Transverse colon (tissue), 4 donors: Measurements from ENCODE around the gene NUMB. TPM values are rescaled to one million over a fixed set of nuclear protein-coding genes. Genes with fewer than 3 reads are reported as not detected.
A peak's percentile ranks its signal among the peaks of the same experiment; 100 is the strongest.

Experiments
- DNase-seq: peaks from one replicate; pipeline ENCODE4 v3.0.0-alpha.2; 2019
- H3K27ac ChIP-seq, 4 donors: fragments of 200-600 bp; sonication (generic); 2 replicates each; pipeline ENCODE4 v1.5.1; 2016 to 2018; ENCODE audit warnings: inconsistent platforms in 4 of 4
- H3K27me3 ChIP-seq: fragments of 200-600 bp; sonication (generic); 2 replicates; pipeline ENCODE4 v1.5.1; 2017; ENCODE audit warnings: inconsistent platforms
- H3K36me3 ChIP-seq, 4 donors: fragments of 200-600 bp; sonication (generic); 2 replicates each; pipeline ENCODE4 v1.5.1; 2017 to 2019; ENCODE audit warnings: inconsistent platforms in 4 of 4
- H3K4me1 ChIP-seq, 4 donors: fragments of 200-600 bp; sonication (generic); 2 replicates each; pipeline ENCODE4 v1.5.1; 2017 to 2020; ENCODE audit warnings: inconsistent platforms in 4 of 4
- H3K4me3 ChIP-seq, 4 donors: fragments of 200-600 bp; sonication (generic); 1 replicate in 1 of 4; 2 replicates in 3 of 4; pipeline versions ENCODE4 v1.5.1 to v1.6.1; 2017 to 2019; ENCODE audit warnings: inconsistent platforms in 4 of 4
- H3K9me3 ChIP-seq, 2 donors: fragments of 200-600 bp; sonication (generic); 2 replicates each; pipeline ENCODE4 v1.5.1; 2017 to 2019; ENCODE audit warnings: inconsistent platforms in 2 of 2
- CTCF ChIP-seq, 5 experiments: fragments of 200-600 bp in 3 of 5; fragments of 450-650 bp in 2 of 5; sonication (generic) in 3 of 5; IDR thresholded peaks; 1 replicate in 2 of 5; 2 replicates in 3 of 5; pipeline ENCODE4 v1.5.1; 2016 to 2017; ENCODE audit warnings: antibody characterized with exemption in 5 of 5, inconsistent platforms in 3 of 5, mild to moderate bottlenecking in 2 of 5, moderate library complexity in 1 of 5
- EP300 ChIP-seq: sonication (generic); formaldehyde crosslinking; IDR thresholded peaks from one replicate; pipeline ENCODE4 v1.6.1; 2017; ENCODE audit warnings: antibody characterized with exemption, low read depth
- POLR2A ChIP-seq: fragments of 450-650 bp; IDR thresholded peaks from one replicate; pipeline ENCODE4 v1.6.1; 2016; ENCODE audit warnings: antibody characterized with exemption, mild to moderate bottlenecking, moderate library complexity
- POLR2AphosphoS5 ChIP-seq, 3 donors: sonication (generic); formaldehyde crosslinking; IDR thresholded peaks; one replicate each; pipeline ENCODE4 v1.6.1; 2016; ENCODE audit warnings: antibody characterized with exemption in 3 of 3
- WGBS, 2 donors: methylation state at CpG; one replicate each; pipeline ENCODE4 v1.1.5; 2018; ENCODE audit warnings: low coverage in 1 of 2; 5-methylcytosine and 5-hydroxymethylcytosine counted together
- in situ Hi-C, 4 donors: fragments of 200-750 bp; cut with MboI; loops; one replicate each; pipeline versions ENCODE4 v1.15.0 to v1.15.1; 2017; ENCODE audit warnings: low sequenced_read_pairs in 3 of 4, low pct_ligation_motif_present in 1 of 4, low pct_unique_long_range_greater_than_20kb in 1 of 4
- intact Hi-C: fragments of 100-400 bp; cut with DNase I; formaldehyde crosslinking; loops from one replicate; pipeline ENCODE4 v1.15.1; 2023; ENCODE audit warnings: low total_unique reads
- total RNA-seq, 4 donors: library from RNA; depleted of rRNA; stranded (reverse); fragments of >200 nt; gene quantifications; one replicate each; pipeline ENCODE4 v1.1.0, GENCODE V29; 2016

Gene NUMB
- total RNA-seq, 4 donors from 2014 or later, result 64.7 to 117 (median 103) TPM

GRCh38 chr14:73455294-73455693 is 3.1 kb downstream of the NUMB start:
- H3K4me1 ChIP-seq, result peaks cover 0 to 59% (median 38%) of the 10 kb centered on the region in 4 donors
- no peak overlapping the region for H3K4me3 ChIP-seq
- no peak for TF ChIP-seq EP300
- no peak for TF ChIP-seq POLR2AphosphoS5 (IDR thresholded peaks at IDR 0.05)
- no peak for TF ChIP-seq POLR2A
- no peak for TF ChIP-seq CTCF (IDR thresholded peaks at IDR 0.05)
- 8% methylated on average over 2 of the region's 2 CpGs for WGBS, 2 donors
- intact Hi-C loops (no loop called here), in situ Hi-C loops (no loop called here)
- H3K9me3 ChIP-seq, result no peaks in the 10 kb centered on the region
- no peak for DNase-seq
- H3K27ac ChIP-seq, result peak overlapping the region; percentile 1 to 98 (median 55)
- no peaks in the 10 kb centered on the region for H3K27me3 ChIP-seq
- H3K36me3 ChIP-seq, result no peaks in the 10 kb centered on the region

GRCh38 chr14:73452341-73453186 is 5.8 kb downstream of the NUMB start:
- peaks cover 0 to 44% (median 31%) of the 10 kb centered on the region in 4 donors for H3K4me1 ChIP-seq
- intact Hi-C loops, result no loop called here

GRCh38 chr14:73443758-73444157 is 14.6 kb downstream of the NUMB start:
- Histone ChIP-seq H3K9me3 (no peaks in the 10 kb centered on the region), H3K27ac (no peak overlapping the region), H3K4me1 (peaks cover 0 to 13% (median 0%) of the 10 kb centered on the region in 4 donors), H3K27me3 (no peaks in the 10 kb centered on the region), H3K4me3 (no peak overlapping the region), H3K36me3 (no peaks in the 10 kb centered on the region)
- WGBS, 2 donors, result 87 to 100% methylated on average over 5 to 11 of the region's 11 CpGs
- in situ Hi-C loops, result no loop called here
- no peak for DNase-seq
- no peak for TF ChIP-seq EP300
- no peak for TF ChIP-seq POLR2AphosphoS5 (IDR thresholded peaks at IDR 0.05)
- no peak for TF ChIP-seq POLR2A
- no peak for TF ChIP-seq CTCF (IDR thresholded peaks at IDR 0.05)
- intact Hi-C loops, result no loop called here

More at GRCh38 chr14:73452341-73453186, 5.8 kb downstream of the NUMB start:
- WGBS, 2 donors, result 65 to 71% methylated on average over 11 of the region's 11 CpGs
- no peaks in the 10 kb centered on the region for H3K36me3 ChIP-seq
- H3K9me3 ChIP-seq, result no peaks in the 10 kb centered on the region
- DNase-seq, result no peak
- H3K4me3 ChIP-seq, result no peak overlapping the region
- in situ Hi-C loops, result no loop called here
- no peak for TF ChIP-seq POLR2A
- no peak for TF ChIP-seq CTCF (IDR thresholded peaks at IDR 0.05)
- TF ChIP-seq EP300, result no peak
- no peak for TF ChIP-seq POLR2AphosphoS5 (IDR thresholded peaks at IDR 0.05)
- H3K27ac ChIP-seq, result peak overlapping the region in 2 of 4 donors; percentile 1 to 20
- H3K27me3 ChIP-seq, result no peaks in the 10 kb centered on the region

GRCh38 chr14:73441286-73441685 is 17.1 kb downstream of the NUMB start:
- Histone ChIP-seq H3K27me3 (no peaks in the 10 kb centered on the region), H3K4me1 (peaks cover 0 to 14% (median 0%) of the 10 kb centered on the region in 4 donors), H3K4me3 (no peak overlapping the region), H3K27ac (no peak overlapping the region), H3K9me3 (no peaks in the 10 kb centered on the region), H3K36me3 (no peaks in the 10 kb centered on the region)
- TF ChIP-seq POLR2A, result no peak
- no peak for TF ChIP-seq CTCF (IDR thresholded peaks at IDR 0.05)
- no peak for TF ChIP-seq EP300
- no peak for TF ChIP-seq POLR2AphosphoS5 (IDR thresholded peaks at IDR 0.05)
- intact Hi-C loops (no loop called here), in situ Hi-C loops (no loop called here)
- no peak for DNase-seq
- WGBS, 2 donors, result 90 to 95% methylated on average over 2 to 7 of the region's 7 CpGs
